ENCODE measurements around the gene CCDC33. TPM values are rescaled to one million over a fixed set of nuclear protein-coding genes. Genes with fewer than 3 reads are reported as not detected.

The CCDC33 gene
- total and polyA plus RNA-seq, 2 donors (not counting 3 experiments of a cell fraction or from before 2014, with no cell fraction given) = not detected

DNA sequence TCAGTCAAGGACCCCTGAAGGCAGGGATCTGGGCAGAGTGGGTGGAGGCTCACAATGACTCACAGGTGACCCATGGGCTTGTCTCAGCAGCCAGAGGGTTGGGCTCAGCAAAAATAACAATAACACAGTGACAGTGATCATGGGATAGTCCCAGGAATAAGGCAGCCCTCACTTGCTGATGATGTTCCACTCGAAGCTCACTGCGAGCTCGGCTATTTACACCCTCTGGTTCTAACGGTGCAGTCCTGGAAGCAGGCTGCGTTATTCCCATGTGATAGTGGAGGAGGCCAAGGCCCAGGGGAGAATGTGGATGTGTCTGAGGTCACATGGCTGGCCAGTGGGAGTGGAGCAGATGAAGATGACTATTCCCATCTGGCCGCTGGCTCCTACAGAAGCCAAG lies 16.2 kb downstream of the CCDC33 start:
- dilution Hi-C loops (cut with MboI; ENCODE audit: extremely low pct_ligation_motif_present, low sequenced_read_pairs) (no loop called here), intact Hi-C loops (cut with micrococcal nuclease) (no loop called here)
- H3K9ac ChIP-seq (replicated peaks; ENCODE audit: extremely low read depth, insufficient read depth, low read length) = no peak overlapping the region
- no peak overlapping the region for H3K27ac ChIP-seq (ENCODE audit: insufficient read depth, low read depth, low read length)
- H2AFZ ChIP-seq (ENCODE audit: low read depth, low read length) = no peak overlapping the region
- H3K4me1 ChIP-seq (ENCODE audit: control insufficient read depth, extremely low read depth, insufficient read depth, low read length) = no peaks in the 10 kb centered on the region
- H4K20me1 ChIP-seq (replicated peaks; ENCODE audit: control insufficient read depth, extremely low read depth, insufficient read depth, low read length) = no peaks in the 10 kb centered on the region
- no peak overlapping the region for H3K4me3 ChIP-seq (replicated peaks in 1 of 3; ENCODE audit: insufficient read depth in 1 of 3, low read depth in 1 of 3, low read length in 3 of 3)
- no peaks in the 10 kb centered on the region for H3K79me2 ChIP-seq (ENCODE audit: control insufficient read depth, insufficient read depth, low read length)
- peaks cover 3 to 4% of the 10 kb centered on the region in 2 experiments for H3K27me3 ChIP-seq (ENCODE audit: control insufficient read depth in 2 of 2, insufficient read depth in 2 of 2, low read length in 2 of 2)
- H3K4me2 ChIP-seq (ENCODE audit: insufficient read depth, low read length) = no peak overlapping the region
- DNase-seq (ENCODE audit: low read depth, low spot score) (no peak), FAIRE-seq (no peak)
- BruUV-seq (replicated peaks) = no TSS peak
- TF ChIP-seq, protein P1, sequence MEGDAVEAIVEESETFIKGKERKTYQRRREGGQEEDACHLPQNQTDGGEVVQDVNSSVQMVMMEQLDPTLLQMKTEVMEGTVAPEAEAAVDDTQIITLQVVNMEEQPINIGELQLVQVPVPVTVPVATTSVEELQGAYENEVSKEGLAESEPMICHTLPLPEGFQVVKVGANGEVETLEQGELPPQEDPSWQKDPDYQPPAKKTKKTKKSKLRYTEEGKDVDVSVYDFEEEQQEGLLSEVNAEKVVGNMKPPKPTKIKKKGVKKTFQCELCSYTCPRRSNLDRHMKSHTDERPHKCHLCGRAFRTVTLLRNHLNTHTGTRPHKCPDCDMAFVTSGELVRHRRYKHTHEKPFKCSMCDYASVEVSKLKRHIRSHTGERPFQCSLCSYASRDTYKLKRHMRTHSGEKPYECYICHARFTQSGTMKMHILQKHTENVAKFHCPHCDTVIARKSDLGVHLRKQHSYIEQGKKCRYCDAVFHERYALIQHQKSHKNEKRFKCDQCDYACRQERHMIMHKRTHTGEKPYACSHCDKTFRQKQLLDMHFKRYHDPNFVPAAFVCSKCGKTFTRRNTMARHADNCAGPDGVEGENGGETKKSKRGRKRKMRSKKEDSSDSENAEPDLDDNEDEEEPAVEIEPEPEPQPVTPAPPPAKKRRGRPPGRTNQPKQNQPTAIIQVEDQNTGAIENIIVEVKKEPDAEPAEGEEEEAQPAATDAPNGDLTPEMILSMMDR (IDR thresholded peaks at IDR 0.05; ENCODE audit: extremely low read depth in 1 of 2, insufficient read depth in 1 of 2, low read depth in 1 of 2, low read length in 2 of 2) = no peak
- TF ChIP-seq GATA2 (IDR thresholded peaks at IDR 0.05; ENCODE audit: insufficient read depth, insufficient read length, low read depth, low read length) = no peak
- no peak for TF ChIP-seq EZH2 (IDR thresholded peaks at IDR 0.05; ENCODE audit: borderline replicate concordance, low read depth, low read length, severe bottlenecking)
- ChIA-PET CTCF (interaction anchor here (1.0 kb wide), 1 partner anchor 12 kb away, joined by 3 read pairs; no protein-coding TSS in a partner anchor), POLR2A (no interaction called here)
- no peaks in the 10 kb centered on the region for H3K9me3 ChIP-seq (replicated peaks; ENCODE audit: control insufficient read depth, insufficient read depth, low read length)
- no peaks in the 10 kb centered on the region for H3K9me1 ChIP-seq (replicated peaks; ENCODE audit: control insufficient read depth, extremely low read depth, insufficient read depth, low read length)
- H3K36me3 ChIP-seq (ENCODE audit: control insufficient read depth in 2 of 2, extremely low read depth in 1 of 2, insufficient read depth in 2 of 2, low read length in 2 of 2) = no peaks in the 10 kb centered on the region

DNA sequence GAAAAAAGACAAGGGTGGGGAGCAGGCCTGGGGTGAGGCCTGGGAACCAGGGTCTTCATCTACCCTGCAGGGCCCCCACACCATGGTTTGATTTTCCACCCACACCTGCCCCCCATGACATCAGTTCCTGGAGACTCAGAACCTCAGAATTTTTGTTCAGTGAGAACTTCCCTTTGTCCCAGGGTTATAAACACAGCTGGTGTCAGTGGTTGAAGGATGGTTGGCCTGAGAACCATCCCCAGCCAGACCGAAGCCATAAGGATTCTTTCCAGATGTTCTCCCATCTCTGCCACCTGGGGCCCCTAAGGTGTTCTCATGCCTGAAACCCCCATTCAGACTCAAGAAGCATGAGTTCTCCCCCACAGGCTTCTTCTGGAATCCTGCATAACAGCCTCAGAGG lies 16.6 kb downstream of the CCDC33 start:
- H3K9me3 ChIP-seq (replicated peaks; ENCODE audit: control insufficient read depth, insufficient read depth, low read length) = no peaks in the 10 kb centered on the region
- no TSS peak for BruUV-seq (replicated peaks)
- no peaks in the 10 kb centered on the region for H4K20me1 ChIP-seq (replicated peaks; ENCODE audit: control insufficient read depth, extremely low read depth, insufficient read depth, low read length)
- intact Hi-C loops (cut with micrococcal nuclease) (no loop called here), dilution Hi-C loops (cut with MboI; ENCODE audit: extremely low pct_ligation_motif_present, low sequenced_read_pairs) (no loop called here)
- H3K4me3 ChIP-seq (replicated peaks in 1 of 3; ENCODE audit: insufficient read depth in 1 of 3, low read depth in 1 of 3, low read length in 3 of 3) = no peak overlapping the region
- H3K4me2 ChIP-seq (ENCODE audit: insufficient read depth, low read length) = no peak overlapping the region
- FAIRE-seq = no peak
- no peak overlapping the region for H3K27ac ChIP-seq (ENCODE audit: insufficient read depth, low read depth, low read length)
- H3K27me3 ChIP-seq (ENCODE audit: control insufficient read depth in 2 of 2, insufficient read depth in 2 of 2, low read length in 2 of 2) = peaks cover 3 to 4% of the 10 kb centered on the region in 2 experiments
- POLR2A ChIA-PET = no interaction called here
- H3K9me1 ChIP-seq (replicated peaks; ENCODE audit: control insufficient read depth, extremely low read depth, insufficient read depth, low read length) = no peaks in the 10 kb centered on the region
- H2AFZ ChIP-seq (ENCODE audit: low read depth, low read length) = no peak overlapping the region
- no peaks in the 10 kb centered on the region for H3K79me2 ChIP-seq (ENCODE audit: control insufficient read depth, insufficient read depth, low read length)
- TF ChIP-seq EZH2 (IDR thresholded peaks at IDR 0.05; ENCODE audit: borderline replicate concordance, low read depth, low read length, severe bottlenecking) (no peak), JUN (IDR thresholded peaks at IDR 0.05; ENCODE audit: borderline replicate concordance, insufficient read depth, insufficient read length, low read depth) (no peak)
- DNase-seq (ENCODE audit: low read depth, low spot score) = no peak
- CTCF ChIA-PET = interaction anchor here (1.4 kb wide), 1 partner anchor 55 kb away, joined by 5 read pairs; no protein-coding TSS in a partner anchor
- no peak overlapping the region for H3K9ac ChIP-seq (replicated peaks; ENCODE audit: extremely low read depth, insufficient read depth, low read length)
- no peaks in the 10 kb centered on the region for H3K4me1 ChIP-seq (ENCODE audit: control insufficient read depth, extremely low read depth, insufficient read depth, low read length)
- no peaks in the 10 kb centered on the region for H3K36me3 ChIP-seq (ENCODE audit: control insufficient read depth in 2 of 2, extremely low read depth in 1 of 2, insufficient read depth in 2 of 2, low read length in 2 of 2)

Measured in endothelial cell of umbilical vein (primary cell).